B cell (primary cell): ENCODE data around the gene ETFA.

Experiments used
- EZH2 ChIP-seq: IDR thresholded peaks from 2 replicates; pipeline ENCODE4 v1.6.1; 2012; ENCODE audit warnings: borderline replicate concordance, low read depth, mild to moderate bottlenecking, moderate library complexity, low read length; ENCODE audit not compliant: insufficient read depth, poor library complexity, severe bottlenecking
- TF ChIP-seq, protein P1 (sequence below): fragments of 200-600 bp; IDR thresholded peaks from one replicate; pipeline ENCODE4 v1.8.0; 2022; ENCODE audit warnings: antibody characterized with exemption, mild to moderate bottlenecking

GRCh38 chr15:76208084-76208785 is 103.0 kb downstream of the ETFA start:
- TF ChIP-seq, protein P1, sequence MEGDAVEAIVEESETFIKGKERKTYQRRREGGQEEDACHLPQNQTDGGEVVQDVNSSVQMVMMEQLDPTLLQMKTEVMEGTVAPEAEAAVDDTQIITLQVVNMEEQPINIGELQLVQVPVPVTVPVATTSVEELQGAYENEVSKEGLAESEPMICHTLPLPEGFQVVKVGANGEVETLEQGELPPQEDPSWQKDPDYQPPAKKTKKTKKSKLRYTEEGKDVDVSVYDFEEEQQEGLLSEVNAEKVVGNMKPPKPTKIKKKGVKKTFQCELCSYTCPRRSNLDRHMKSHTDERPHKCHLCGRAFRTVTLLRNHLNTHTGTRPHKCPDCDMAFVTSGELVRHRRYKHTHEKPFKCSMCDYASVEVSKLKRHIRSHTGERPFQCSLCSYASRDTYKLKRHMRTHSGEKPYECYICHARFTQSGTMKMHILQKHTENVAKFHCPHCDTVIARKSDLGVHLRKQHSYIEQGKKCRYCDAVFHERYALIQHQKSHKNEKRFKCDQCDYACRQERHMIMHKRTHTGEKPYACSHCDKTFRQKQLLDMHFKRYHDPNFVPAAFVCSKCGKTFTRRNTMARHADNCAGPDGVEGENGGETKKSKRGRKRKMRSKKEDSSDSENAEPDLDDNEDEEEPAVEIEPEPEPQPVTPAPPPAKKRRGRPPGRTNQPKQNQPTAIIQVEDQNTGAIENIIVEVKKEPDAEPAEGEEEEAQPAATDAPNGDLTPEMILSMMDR: no peak
- no peak for TF ChIP-seq EZH2
